ENCODE data around the gene ALPG. TPM values are rescaled to one million over a fixed set of nuclear protein-coding genes. Genes with fewer than 3 reads are reported as not detected.

The ALPG gene
- total RNA-seq = under 0.01 TPM in 1 of 2 replicates, not detected in the other

GRCh38 chr2:232406556-232407310 is at the start of gene ALPG:
Gene ALPG (plus strand): TSS chr2:232406844. CDS start chr2:232406895, 51 bp downstream.

GRCh38 chr2:232378735-232379151 is 27.9 kb upstream of the ALPG start, which contains the start of gene ALPP:
Gene ALPP (plus strand): TSS chr2:232378751. CDS start chr2:232378803, 52 bp downstream.

GRCh38 chr2:232455426-232456255 is 49.0 kb downstream of the ALPG start, which contains the start of gene ALPI:
Gene ALPI (plus strand): TSS chr2:232456153. CDS start chr2:232456200, 47 bp downstream.

Small RNA genes lying within 50 kb of the gene (small RNA-seq; reads per million reads assigned to genes)
- gene AC068134.4 = not detected

Other genes with a start within 250 kb of the ALPG start
- gene ALPP, start 28.1 kb upstream of the ALPG start, total RNA-seq = 3.9 and 19.2 TPM in 2 replicates
- gene ALPI, start 49.3 kb downstream of the ALPG start, total RNA-seq = not detected in 2 replicates
- not detected in 2 replicates for gene ECEL1, start 81.0 kb downstream of the ALPG start, total RNA-seq
- gene PRSS56, start 113.5 kb downstream of the ALPG start, total RNA-seq = not detected in 2 replicates
- not detected in 2 replicates for gene CHRND, start 119.3 kb downstream of the ALPG start, total RNA-seq
- 0.39 TPM in 1 of 2 replicates, not detected in the other for gene CHRNG, start 132.8 kb downstream of the ALPG start, total RNA-seq
- 3.4 and 5.5 TPM in 2 replicates for gene TIGD1, start 143.7 kb downstream of the ALPG start, total RNA-seq
- 82.8 and 101 TPM in 2 replicates for gene EIF4E2, start 143.8 kb downstream of the ALPG start, total RNA-seq
- 3.8 and 5.5 TPM in 2 replicates for gene EFHD1, start 226.8 kb downstream of the ALPG start, total RNA-seq